ENCODE data around the gene GNG7. TPM values are rescaled to one million over a fixed set of nuclear protein-coding genes. Genes with fewer than 3 reads are reported as not detected.

The GNG7 gene
- total RNA-seq, 1 experiment from 2014 or later = 7.7 TPM

DNA sequence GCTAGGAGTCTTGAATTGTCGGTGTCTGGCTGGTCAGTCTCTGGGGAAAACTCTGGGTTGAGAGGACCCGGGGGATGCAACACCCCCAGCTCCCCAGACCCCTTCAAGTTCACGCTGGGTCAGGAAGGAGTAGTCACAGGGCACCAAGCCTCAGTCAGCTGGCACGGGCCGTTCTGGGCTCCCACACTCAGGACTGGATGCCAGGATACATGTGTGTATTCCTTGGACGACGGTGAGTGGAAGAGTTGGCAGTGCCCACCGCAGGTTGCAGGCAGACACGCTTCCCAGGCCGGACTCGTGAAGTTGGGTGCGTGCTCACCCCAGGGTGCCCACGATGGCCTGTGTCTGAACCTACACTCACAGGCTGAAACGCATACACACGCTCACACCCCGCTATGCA lies 221.0 kb downstream of the GNG7 start:
- DNase-seq = no peak
- Histone ChIP-seq H3K79me1 (ENCODE audit: insufficient read depth, low read depth, low read length, poor library complexity, severe bottlenecking) (no peaks in the 10 kb centered on the region), H4K91ac (ENCODE audit: insufficient read length, low read depth, low read length) (no peak overlapping the region), H4K5ac (ENCODE audit: insufficient read length, low read depth, low read length) (no peak overlapping the region), H3T11ph (ENCODE audit: low read length) (no peak overlapping the region), H2BK15ac (ENCODE audit: low read depth, low read length) (no peak overlapping the region), H3K4me2 (ENCODE audit: insufficient read depth, insufficient read length, low read length) (no peak overlapping the region), H2BK20ac (ENCODE audit: low read depth, low read length, poor library complexity, severe bottlenecking) (no peak overlapping the region), H4K20me1 (ENCODE audit: control insufficient read depth, insufficient read depth, insufficient read length) (no peaks in the 10 kb centered on the region), H3K18ac (ENCODE audit: insufficient read length, low read depth, low read length) (no peak overlapping the region), H4K8ac (replicated peaks; ENCODE audit: insufficient read length, low read depth, low read length) (no peak overlapping the region), H3K27ac (ENCODE audit: insufficient read length, low read depth, low read length) (no peak overlapping the region), H3K23ac (ENCODE audit: insufficient read length, low read depth, low read length) (no peak overlapping the region), H3K4ac (ENCODE audit: low read depth, low read length) (no peak overlapping the region), H2BK5ac (ENCODE audit: insufficient read length, low read length) (no peak overlapping the region), H3K9ac (ENCODE audit: extremely low read depth, insufficient read length, low read length) (no peak overlapping the region), H3K4me1 (ENCODE audit: insufficient read depth, low read length) (peaks cover 4% of the 10 kb centered on the region; the same call in 1 of the 2 replicates), H2BK12ac (ENCODE audit: insufficient read length, low read depth, low read length) (no peak overlapping the region), H3K9me3 (ENCODE audit: control insufficient read depth, low read depth, low read length) (peaks cover 4% of the 10 kb centered on the region), H3K23me2 (ENCODE audit: insufficient read length, low read depth, low read length, poor library complexity, severe bottlenecking) (peaks cover 19% of the 10 kb centered on the region), H2BK120ac (ENCODE audit: low read depth, low read length, poor library complexity, severe bottlenecking) (no peak overlapping the region), H3K79me2 (ENCODE audit: insufficient read depth, low read length) (peaks cover 2% of the 10 kb centered on the region; the same call in 1 of the 2 replicates), H2AK5ac (ENCODE audit: insufficient read length, low read length) (no peak overlapping the region), H3K56ac (ENCODE audit: insufficient read length, low read depth, low read length) (no peak overlapping the region), H2AFZ (ENCODE audit: low read length) (no peak overlapping the region), H3K27me3 (ENCODE audit: insufficient read depth, low read length) (peaks cover 7% of the 10 kb centered on the region; the same call in 1 of the 2 replicates), H3K14ac (ENCODE audit: insufficient read depth, low read length) (no peak overlapping the region)
- Mint-ChIP-seq H3K27me3 (ENCODE audit: low read depth) (peaks cover 52% of the 10 kb centered on the region), H3K4me1 (peaks cover 17 to 24% of the 10 kb centered on the region in 2 experiments), H3K4me3 (peak overlapping the region in 1 of 2 experiments; percentile 35; a peak in 1 of 5 replicates), H3K9me3 (peaks cover 5 to 6% of the 10 kb centered on the region in 2 experiments; a peak in 4 of 5 replicates), H3K36me3 (ENCODE audit: insufficient read depth in 1 of 3, low read depth in 3 of 3) (peaks cover 0 to 3% (median 1%) of the 10 kb centered on the region in 3 experiments; a peak in 1 of 7 replicates), H3K27ac (no peak overlapping the region)
- TF ChIP-seq, protein P1, sequence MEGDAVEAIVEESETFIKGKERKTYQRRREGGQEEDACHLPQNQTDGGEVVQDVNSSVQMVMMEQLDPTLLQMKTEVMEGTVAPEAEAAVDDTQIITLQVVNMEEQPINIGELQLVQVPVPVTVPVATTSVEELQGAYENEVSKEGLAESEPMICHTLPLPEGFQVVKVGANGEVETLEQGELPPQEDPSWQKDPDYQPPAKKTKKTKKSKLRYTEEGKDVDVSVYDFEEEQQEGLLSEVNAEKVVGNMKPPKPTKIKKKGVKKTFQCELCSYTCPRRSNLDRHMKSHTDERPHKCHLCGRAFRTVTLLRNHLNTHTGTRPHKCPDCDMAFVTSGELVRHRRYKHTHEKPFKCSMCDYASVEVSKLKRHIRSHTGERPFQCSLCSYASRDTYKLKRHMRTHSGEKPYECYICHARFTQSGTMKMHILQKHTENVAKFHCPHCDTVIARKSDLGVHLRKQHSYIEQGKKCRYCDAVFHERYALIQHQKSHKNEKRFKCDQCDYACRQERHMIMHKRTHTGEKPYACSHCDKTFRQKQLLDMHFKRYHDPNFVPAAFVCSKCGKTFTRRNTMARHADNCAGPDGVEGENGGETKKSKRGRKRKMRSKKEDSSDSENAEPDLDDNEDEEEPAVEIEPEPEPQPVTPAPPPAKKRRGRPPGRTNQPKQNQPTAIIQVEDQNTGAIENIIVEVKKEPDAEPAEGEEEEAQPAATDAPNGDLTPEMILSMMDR (conservative IDR thresholded peaks at IDR 0.05) = no peak
- WGBS (ENCODE audit: extremely low coverage, insufficient read length, low lambda C conversion rate) = no CpG with 5 or more reads among the region's 16 CpGs
